GM18498 (cell line): ENCODE results near the gene SHC3.

Source experiments
- ATAC-seq: cut with Tn5 transposase; IDR thresholded peaks from one replicate; pipeline ENCODE4 v1.9.1; 2021; ENCODE audit warnings: mild to moderate bottlenecking, moderate library complexity; ENCODE audit not compliant: unreplicated experiment

SHC3 gene

GRCh38 chr9:89006996-89007967, 171.3 kb downstream of the SHC3 start:
- ATAC-seq: no peak

GRCh38 chr9:89006267-89006666, 172.4 kb downstream of the SHC3 start:
- no peak for ATAC-seq

GRCh38 chr9:89005323-89005722, 173.3 kb downstream of the SHC3 start:
- no peak for ATAC-seq

- no peak for ATAC-seq
Measured at GRCh38 chr9:89002987-89003386, 175.6 kb downstream of the SHC3 start.

GRCh38 chr9:89001917-89002540, 176.6 kb downstream of the SHC3 start:
- no peak for ATAC-seq

GRCh38 chr9:89000973-89001916, 177.4 kb downstream of the SHC3 start:
- ATAC-seq: peak; percentile 68

GRCh38 chr9:89000371-89000781, 178.2 kb downstream of the SHC3 start:
- ATAC-seq: no peak

- ATAC-seq: no peak
Measured at GRCh38 chr9:88998911-88999310, 179.7 kb downstream of the SHC3 start.

GRCh38 chr9:88998503-88998902, 180.1 kb downstream of the SHC3 start:
- no peak for ATAC-seq

- ATAC-seq: no peak
Measured at GRCh38 chr9:88997646-88998045, 181.0 kb downstream of the SHC3 start.

GRCh38 chr9:88996921-88997235, 181.7 kb downstream of the SHC3 start:
- no peak for ATAC-seq

- ATAC-seq: no peak
Measured at GRCh38 chr9:88996046-88996920, 182.3 kb downstream of the SHC3 start.

GRCh38 chr9:88995627-88996026, 183.0 kb downstream of the SHC3 start:
- no peak for ATAC-seq

- no peak for ATAC-seq
Measured at GRCh38 chr9:88995200-88995577, 183.4 kb downstream of the SHC3 start.

GRCh38 chr9:88994469-88995199, 184.0 kb downstream of the SHC3 start:
- no peak for ATAC-seq

GRCh38 chr9:88993871-88994460, 184.7 kb downstream of the SHC3 start:
- ATAC-seq: no peak

GRCh38 chr9:88993327-88993726, 185.3 kb downstream of the SHC3 start:
- no peak for ATAC-seq

- ATAC-seq: no peak
Measured at GRCh38 chr9:88992556-88992955, 186.1 kb downstream of the SHC3 start.
